Small intestine (tissue), 7 donors: ENCODE data around the gene ZNF331. TPM values are rescaled to one million over a fixed set of nuclear protein-coding genes. Genes with fewer than 3 reads are reported as not detected.

Source experiments
- DNase-seq, 2 donors: peaks; one replicate each; pipeline versions ENCODE4 v3.0.0 to v3.0.0-alpha.2; 2013
- FAIRE-seq: peaks from 2 replicates; lab custom pipeline; 2012; peaks lifted over from hg19 to GRCh38; lab: Jason Lieb, UNC
- H3K27ac ChIP-seq, 3 donors: one replicate each; pipeline ENCODE4 v1.5.1; 2013; ENCODE audit warnings: low read length in 2 of 3, mild to moderate bottlenecking in 2 of 3, control low read depth in 1 of 3, inconsistent platforms in 1 of 3, low read depth in 1 of 3, moderate library complexity in 1 of 3
- H3K27me3 ChIP-seq, 3 donors: one replicate each; pipeline ENCODE4 v1.6.1; 2013; ENCODE audit warnings: low read length in 3 of 3, inconsistent platforms in 1 of 3; ENCODE audit not compliant: control insufficient read depth in 3 of 3, insufficient read depth in 3 of 3
- H3K36me3 ChIP-seq, 3 donors: one replicate each; pipeline ENCODE4 v1.6.1; 2013; ENCODE audit warnings: low read length in 3 of 3, inconsistent platforms in 1 of 3, low read depth in 1 of 3, mild to moderate bottlenecking in 1 of 3, moderate library complexity in 1 of 3; ENCODE audit not compliant: control insufficient read depth in 3 of 3, insufficient read depth in 2 of 3
- H3K4me1 ChIP-seq, 3 donors: one replicate each; pipeline ENCODE4 v1.6.1; 2013; ENCODE audit warnings: low read length in 2 of 3, inconsistent platforms in 1 of 3, low read depth in 1 of 3, mild to moderate bottlenecking in 1 of 3, moderate library complexity in 1 of 3; ENCODE audit not compliant: control insufficient read depth in 3 of 3, insufficient read depth in 2 of 3
- H3K4me3 ChIP-seq, 3 donors: one replicate each; pipeline ENCODE4 v1.5.1; 2013; ENCODE audit warnings: low read length in 3 of 3, control low read depth in 1 of 3, inconsistent platforms in 1 of 3, low read depth in 1 of 3, mild to moderate bottlenecking in 1 of 3, moderate library complexity in 1 of 3
- H3K9me3 ChIP-seq, 2 donors: one replicate each; pipeline ENCODE4 v1.6.1; 2013; ENCODE audit warnings: low read depth in 1 of 2, low read length in 1 of 2; ENCODE audit not compliant: control insufficient read depth in 2 of 2, insufficient read depth in 1 of 2
- WGBS, 3 donors: extraction: QIAGEN DNeasy Blood & Tissue Kit; methylation state at CpG; one replicate each; pipeline ENCODE4 v1.1.7; 2013; 5-methylcytosine and 5-hydroxymethylcytosine counted together
- polyA plus RNA-seq, 4 donors: library from polyadenylated mRNA; stranded (reverse) in 3 of 4; unstranded in 1 of 4; fragments of 200-250 nt in 3 of 4; fragments of 120-200 nt in 1 of 4; gene quantifications; one replicate each; pipeline versions ENCODE4 v1.2.1 to v1.2.3, GENCODE V29; 2013
- donor health status: healthy with polysubstance abuse.
- donor health status: control.
- donor health status: control.
- donor health status: Bipolar disorder and iron deficiency.
- donor health status: healthy.

Gene ZNF331
- polyA plus RNA-seq, 4 donors, result 2.2 to 18.5 (median 4.7) TPM

- DNase-seq, result no peak
- Histone ChIP-seq H3K4me3 (no peak overlapping the region), H3K36me3 (no peaks in the 10 kb centered on the region), H3K4me1 (no peaks in the 10 kb centered on the region), H3K27ac (no peak overlapping the region), H3K27me3 (no peaks in the 10 kb centered on the region), H3K9me3 (peaks cover 4 to 10% of the 10 kb centered on the region in 2 donors)
- 91 to 92% (median 92%) methylated on average over 6 of the region's 6 CpGs for WGBS, 3 donors
- FAIRE-seq, result no peak
Observed at GRCh38 chr19:53586277-53586691, 48.3 kb downstream of the ZNF331 start.

GRCh38 chr19:53594811-53595509, 57.0 kb downstream of the ZNF331 start:
- FAIRE-seq (no peak), DNase-seq (no peak)
- Histone ChIP-seq H3K27ac (no peak overlapping the region), H3K4me1 (no peaks in the 10 kb centered on the region), H3K4me3 (no peak overlapping the region), H3K9me3 (peaks cover 0 to 7% of the 10 kb centered on the region in 2 donors), H3K36me3 (no peaks in the 10 kb centered on the region), H3K27me3 (no peaks in the 10 kb centered on the region)
- WGBS, 3 donors, result 63 to 74% (median 68%) methylated on average over 14 of the region's 14 CpGs

- no peak overlapping the region for H3K4me3 ChIP-seq
- H3K36me3 ChIP-seq, result no peaks in the 10 kb centered on the region
- no peak for FAIRE-seq
- H3K27me3 ChIP-seq, result no peaks in the 10 kb centered on the region
- DNase-seq, result no peak
- H3K9me3 ChIP-seq, result peaks cover 0 to 6% of the 10 kb centered on the region in 2 donors
- H3K4me1 ChIP-seq, result no peaks in the 10 kb centered on the region
- H3K27ac ChIP-seq, result no peak overlapping the region
- 66 to 92% (median 82%) methylated on average over 9 of the region's 9 CpGs for WGBS, 3 donors
Observed at GRCh38 chr19:53595510-53595867, 57.5 kb downstream of the ZNF331 start.

- no peak overlapping the region for H3K27ac ChIP-seq
- H3K4me1 ChIP-seq, result no peaks in the 10 kb centered on the region
- no peaks in the 10 kb centered on the region for H3K36me3 ChIP-seq
- no peak for FAIRE-seq
- H3K9me3 ChIP-seq, result peaks cover 0 to 6% of the 10 kb centered on the region in 2 donors
- no peak overlapping the region for H3K4me3 ChIP-seq
- H3K27me3 ChIP-seq, result no peaks in the 10 kb centered on the region
- DNase-seq, result no peak
- WGBS, 3 donors, result 76 to 93% (median 84%) methylated on average over 8 to 9 of the region's 9 CpGs
Observed at GRCh38 chr19:53596056-53596455, 58.1 kb downstream of the ZNF331 start.

- FAIRE-seq, result no peak
- Histone ChIP-seq H3K9me3 (peaks cover 0 to 6% of the 10 kb centered on the region in 2 donors), H3K4me3 (no peak overlapping the region), H3K27me3 (no peaks in the 10 kb centered on the region), H3K27ac (no peak overlapping the region), H3K4me1 (no peaks in the 10 kb centered on the region), H3K36me3 (no peaks in the 10 kb centered on the region)
- DNase-seq, result no peak
- 87 to 93% (median 90%) methylated on average over 12 of the region's 12 CpGs for WGBS, 3 donors
Observed at GRCh38 chr19:53597023-53597422, 59.1 kb downstream of the ZNF331 start.

GRCh38 chr19:53598361-53598760, 60.4 kb downstream of the ZNF331 start:
- no peak for FAIRE-seq
- H3K4me3 ChIP-seq, result no peak overlapping the region
- H3K36me3 ChIP-seq, result no peaks in the 10 kb centered on the region
- no peak for DNase-seq
- H3K27me3 ChIP-seq, result no peaks in the 10 kb centered on the region
- no peak overlapping the region for H3K27ac ChIP-seq
- 62 to 72% (median 64%) methylated on average over 10 of the region's 10 CpGs for WGBS, 3 donors
- peaks cover 0 to 6% of the 10 kb centered on the region in 2 donors for H3K9me3 ChIP-seq
- H3K4me1 ChIP-seq, result no peaks in the 10 kb centered on the region

GRCh38 chr19:53600217-53600616, 62.3 kb downstream of the ZNF331 start:
- Histone ChIP-seq H3K4me3 (no peak overlapping the region), H3K27me3 (no peaks in the 10 kb centered on the region), H3K36me3 (no peaks in the 10 kb centered on the region), H3K4me1 (no peaks in the 10 kb centered on the region), H3K9me3 (no peaks in the 10 kb centered on the region), H3K27ac (no peak overlapping the region)
- no peak for FAIRE-seq
- WGBS, 3 donors, result 77 to 84% (median 80%) methylated on average over 4 of the region's 4 CpGs
- DNase-seq, result no peak

GRCh38 chr19:53606031-53606430, 68.1 kb downstream of the ZNF331 start:
- no peaks in the 10 kb centered on the region for H3K9me3 ChIP-seq
- no peaks in the 10 kb centered on the region for H3K27me3 ChIP-seq
- WGBS, 3 donors, result 87 to 89% (median 89%) methylated on average over 15 of the region's 15 CpGs
- DNase-seq (no peak), FAIRE-seq (no peak)
- no peak overlapping the region for H3K4me3 ChIP-seq
- no peaks in the 10 kb centered on the region for H3K36me3 ChIP-seq
- H3K27ac ChIP-seq, result no peak overlapping the region
- no peaks in the 10 kb centered on the region for H3K4me1 ChIP-seq

GRCh38 chr19:53608381-53608780, 70.4 kb downstream of the ZNF331 start:
- no peaks in the 10 kb centered on the region for H3K27me3 ChIP-seq
- H3K4me1 ChIP-seq, result no peaks in the 10 kb centered on the region
- DNase-seq (no peak), FAIRE-seq (no peak)
- 82 to 91% (median 82%) methylated on average over 10 to 12 of the region's 12 CpGs for WGBS, 3 donors
- H3K27ac ChIP-seq, result no peak overlapping the region
- no peaks in the 10 kb centered on the region for H3K36me3 ChIP-seq
- peaks cover 0 to 1% of the 10 kb centered on the region in 2 donors for H3K9me3 ChIP-seq
- H3K4me3 ChIP-seq, result no peak overlapping the region
